ENCODE data around the gene QRICH2.

DNA sequence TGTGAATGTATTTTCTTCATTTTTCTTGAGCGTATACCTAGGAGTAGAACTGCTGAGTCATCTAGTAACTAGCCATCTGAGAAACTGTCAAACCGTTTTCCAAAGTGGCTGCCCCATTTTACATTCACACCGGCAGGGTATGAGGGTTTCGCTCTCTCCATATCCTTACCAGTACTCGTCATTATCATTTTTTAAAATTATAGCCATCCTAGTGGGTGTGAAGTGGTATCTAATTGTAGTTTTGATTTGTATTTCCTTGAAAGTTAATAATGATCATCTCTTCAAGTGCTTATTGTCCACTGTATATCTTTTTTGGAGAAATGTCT is 73.8 kb downstream of the QRICH2 start:
- TF ChIP-seq, protein P1, sequence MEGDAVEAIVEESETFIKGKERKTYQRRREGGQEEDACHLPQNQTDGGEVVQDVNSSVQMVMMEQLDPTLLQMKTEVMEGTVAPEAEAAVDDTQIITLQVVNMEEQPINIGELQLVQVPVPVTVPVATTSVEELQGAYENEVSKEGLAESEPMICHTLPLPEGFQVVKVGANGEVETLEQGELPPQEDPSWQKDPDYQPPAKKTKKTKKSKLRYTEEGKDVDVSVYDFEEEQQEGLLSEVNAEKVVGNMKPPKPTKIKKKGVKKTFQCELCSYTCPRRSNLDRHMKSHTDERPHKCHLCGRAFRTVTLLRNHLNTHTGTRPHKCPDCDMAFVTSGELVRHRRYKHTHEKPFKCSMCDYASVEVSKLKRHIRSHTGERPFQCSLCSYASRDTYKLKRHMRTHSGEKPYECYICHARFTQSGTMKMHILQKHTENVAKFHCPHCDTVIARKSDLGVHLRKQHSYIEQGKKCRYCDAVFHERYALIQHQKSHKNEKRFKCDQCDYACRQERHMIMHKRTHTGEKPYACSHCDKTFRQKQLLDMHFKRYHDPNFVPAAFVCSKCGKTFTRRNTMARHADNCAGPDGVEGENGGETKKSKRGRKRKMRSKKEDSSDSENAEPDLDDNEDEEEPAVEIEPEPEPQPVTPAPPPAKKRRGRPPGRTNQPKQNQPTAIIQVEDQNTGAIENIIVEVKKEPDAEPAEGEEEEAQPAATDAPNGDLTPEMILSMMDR (IDR thresholded peaks at IDR 0.05), result no peak
- TF ChIP-seq POLR2AphosphoS5 (IDR thresholded peaks at IDR 0.05), result no peak
- TF ChIP-seq POLR2A (IDR thresholded peaks at IDR 0.05), result no peak
- no peak for TF ChIP-seq EP300 (IDR thresholded peaks at IDR 0.05)
